GM18870 (cell line): ENCODE results near the gene UGT1A8.

Source experiments
- ATAC-seq: cut with Tn5 transposase; IDR thresholded peaks from one replicate; pipeline ENCODE4 v1.9.1; 2021; ENCODE audit warnings: moderate library complexity; ENCODE audit not compliant: unreplicated experiment

Gene UGT1A8

DNA sequence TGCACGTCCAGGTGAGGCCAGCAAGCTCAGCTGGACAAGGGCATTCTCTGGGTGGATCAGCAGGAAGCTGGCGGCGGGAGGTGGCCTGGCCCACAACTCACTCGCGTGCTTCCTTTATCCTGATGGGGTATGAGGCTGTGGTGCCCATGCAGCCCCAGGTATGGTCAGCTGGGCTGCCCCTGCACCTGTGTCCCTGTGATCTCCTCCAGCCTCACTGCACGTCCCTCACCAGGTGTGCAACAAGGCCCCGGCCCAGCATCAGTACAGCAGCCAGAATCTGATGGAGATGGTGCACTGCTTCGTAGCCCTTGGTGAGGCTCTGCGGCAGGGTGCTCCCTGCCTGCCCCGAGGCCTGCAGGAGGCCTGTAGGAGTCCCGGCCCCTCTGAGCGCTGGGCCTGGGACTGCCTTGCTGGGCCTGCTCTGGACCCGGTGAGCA, 178.3 kb downstream of the UGT1A8 start:
- ATAC-seq, result no peak

DNA sequence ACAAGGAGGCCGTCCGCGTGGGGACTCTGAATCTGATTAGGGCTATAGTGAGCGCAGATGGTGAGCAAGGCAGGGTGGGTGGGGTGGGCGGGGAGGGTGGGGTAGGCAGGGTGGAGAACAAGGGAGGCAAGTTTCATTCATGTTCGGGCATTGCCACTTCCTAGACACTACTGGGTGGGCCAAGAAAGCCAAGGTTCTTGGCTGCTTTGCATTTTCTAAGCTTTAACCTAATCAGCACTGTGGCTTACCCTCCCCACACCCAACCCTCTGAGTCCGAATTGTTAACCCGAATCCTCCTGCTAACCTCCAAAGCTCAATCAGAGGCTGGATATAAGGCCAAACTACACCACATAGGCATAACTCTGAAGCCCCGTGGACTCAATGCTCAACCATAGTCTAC, 178.8 kb downstream of the UGT1A8 start:
- ATAC-seq, result no peak

DNA sequence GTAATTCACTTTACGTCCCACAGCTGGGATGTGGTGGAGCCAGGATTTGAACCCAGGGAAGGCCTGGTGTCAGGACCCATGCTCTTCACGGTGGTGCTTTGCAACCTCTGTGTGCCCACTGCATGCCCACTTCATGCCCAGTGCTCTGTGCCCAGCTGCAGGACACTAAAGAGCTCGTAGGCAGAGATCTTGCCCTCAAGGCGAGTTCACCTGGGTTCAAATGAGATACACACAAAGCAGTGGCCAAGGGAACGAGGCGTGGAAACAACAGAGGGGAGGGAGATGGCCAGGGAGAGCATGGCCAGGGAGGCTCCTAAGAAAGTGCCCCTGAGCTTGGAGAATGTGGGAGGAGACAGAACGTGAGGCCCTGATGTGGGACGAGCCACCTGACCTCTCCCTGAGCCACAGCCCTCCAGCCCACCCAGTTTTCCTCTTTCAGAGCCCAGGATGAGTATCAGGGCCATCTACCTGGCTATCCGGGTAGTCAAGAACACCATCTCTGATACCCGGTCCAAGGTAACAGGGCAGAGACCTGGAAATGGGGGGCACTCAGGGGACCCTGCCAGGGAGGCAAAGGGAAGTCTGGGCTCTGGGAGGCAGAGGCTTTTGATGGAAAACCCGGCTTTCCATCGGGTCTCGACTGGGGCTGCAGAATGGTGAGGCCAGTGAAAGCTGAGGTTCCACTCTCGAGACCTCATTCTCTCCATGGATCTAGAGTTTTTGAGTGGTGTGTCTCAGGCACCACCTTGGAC, 181.1 kb downstream of the UGT1A8 start:
- no peak for ATAC-seq

DNA sequence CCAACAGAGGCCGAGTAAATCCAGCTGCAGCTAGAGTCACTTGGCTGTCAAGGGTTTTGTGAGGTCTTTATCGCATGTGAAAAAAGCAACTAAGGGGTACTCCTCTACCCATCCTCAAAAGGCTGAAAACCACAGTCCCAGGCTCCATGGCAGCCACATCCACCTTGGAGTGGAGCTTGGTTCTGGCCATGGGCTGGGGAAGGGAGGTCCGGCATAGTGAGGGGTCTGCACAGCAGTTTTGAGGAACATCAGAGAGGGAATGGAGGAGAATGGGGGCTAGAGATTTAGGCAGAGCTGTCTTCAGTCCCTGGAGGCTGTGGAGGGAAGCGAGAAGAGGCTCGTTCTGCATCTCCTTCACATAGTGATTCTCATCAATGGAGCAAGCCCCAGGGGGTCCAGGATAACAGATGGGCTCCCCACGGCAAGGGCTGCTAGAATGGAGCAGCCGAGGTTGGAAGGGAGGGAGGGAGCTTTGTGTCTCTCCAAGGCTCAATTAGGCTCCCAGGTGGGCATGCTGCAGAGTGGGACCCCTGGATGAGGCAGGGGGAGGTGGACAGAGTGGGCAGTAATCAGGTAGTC, 181.7 kb downstream of the UGT1A8 start:
- no peak for ATAC-seq

DNA sequence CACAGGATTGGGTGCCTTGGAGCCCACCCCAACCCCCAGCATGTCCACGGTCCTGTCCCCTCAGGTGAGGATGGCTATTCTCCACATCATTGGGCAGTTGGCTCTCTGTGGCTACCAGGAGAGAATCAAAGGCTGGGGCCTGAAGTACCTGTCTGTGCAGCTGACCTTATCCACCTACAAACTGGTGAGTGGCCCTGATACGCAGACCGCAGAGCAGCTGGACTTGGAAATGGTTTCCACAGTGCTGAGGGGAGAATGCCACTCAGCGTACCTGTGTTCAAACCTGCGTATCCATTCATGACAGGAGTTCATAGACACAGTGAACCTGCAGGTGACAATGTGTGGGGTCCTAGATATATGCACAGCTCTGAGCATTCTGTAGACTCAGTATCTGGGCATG, 182.3 kb downstream of the UGT1A8 start:
- ATAC-seq, result no peak

DNA sequence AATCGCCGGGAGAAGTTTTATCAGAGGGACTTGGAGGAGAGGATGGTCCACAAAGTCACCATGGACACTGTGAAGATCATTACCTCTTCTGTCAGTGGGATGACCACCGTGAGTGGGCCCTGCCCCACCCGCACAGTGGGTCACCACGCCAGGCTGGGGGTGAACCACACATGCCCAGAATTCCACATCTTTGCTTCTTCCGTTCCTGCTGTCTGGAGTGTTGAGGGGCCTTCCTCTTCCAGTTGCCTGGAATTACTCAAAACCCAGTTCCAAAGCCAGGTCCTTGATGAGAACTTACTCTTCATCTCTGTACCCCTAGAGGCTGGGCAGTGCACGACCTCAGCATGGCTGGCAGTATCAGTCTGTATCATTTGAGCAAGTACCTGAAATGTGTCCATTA, 182.8 kb downstream of the UGT1A8 start:
- no peak for ATAC-seq

DNA sequence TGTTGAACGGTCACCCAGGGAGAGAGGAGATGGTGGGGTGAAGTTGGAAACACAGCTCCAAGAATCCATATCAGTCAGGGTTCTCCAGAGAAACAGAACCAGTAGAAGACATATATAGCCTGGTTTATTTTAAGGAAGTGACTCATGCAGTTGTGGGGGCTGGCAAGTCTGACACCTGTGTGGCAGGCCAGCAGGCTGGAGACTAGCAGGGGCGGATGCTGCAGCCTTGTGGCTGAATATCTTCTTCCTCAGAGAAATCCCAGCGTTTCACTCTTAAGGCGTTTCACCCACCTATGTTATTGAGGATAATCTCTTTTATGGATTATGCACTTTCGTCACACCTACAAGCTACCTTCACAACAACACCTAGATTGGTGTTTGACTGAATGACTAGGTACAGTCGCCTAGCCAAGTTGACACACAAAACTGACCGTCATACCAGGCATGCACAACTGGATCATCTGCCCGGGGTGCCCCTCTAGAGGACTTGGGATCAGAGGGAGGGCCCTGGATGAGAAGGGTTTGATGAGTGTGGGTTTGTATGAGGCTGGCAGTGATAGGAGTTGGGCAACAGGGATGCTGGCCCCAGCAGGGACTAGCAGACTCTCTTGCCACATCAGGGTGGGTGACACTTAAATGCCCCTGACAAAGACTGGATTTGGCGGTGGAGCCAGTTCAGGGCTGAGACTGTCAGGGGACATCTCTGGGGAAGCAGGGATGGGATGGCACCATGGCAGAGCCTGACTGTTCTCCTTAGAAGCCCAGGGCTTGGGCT, 184.1 kb downstream of the UGT1A8 start:
- ATAC-seq, result no peak

DNA sequence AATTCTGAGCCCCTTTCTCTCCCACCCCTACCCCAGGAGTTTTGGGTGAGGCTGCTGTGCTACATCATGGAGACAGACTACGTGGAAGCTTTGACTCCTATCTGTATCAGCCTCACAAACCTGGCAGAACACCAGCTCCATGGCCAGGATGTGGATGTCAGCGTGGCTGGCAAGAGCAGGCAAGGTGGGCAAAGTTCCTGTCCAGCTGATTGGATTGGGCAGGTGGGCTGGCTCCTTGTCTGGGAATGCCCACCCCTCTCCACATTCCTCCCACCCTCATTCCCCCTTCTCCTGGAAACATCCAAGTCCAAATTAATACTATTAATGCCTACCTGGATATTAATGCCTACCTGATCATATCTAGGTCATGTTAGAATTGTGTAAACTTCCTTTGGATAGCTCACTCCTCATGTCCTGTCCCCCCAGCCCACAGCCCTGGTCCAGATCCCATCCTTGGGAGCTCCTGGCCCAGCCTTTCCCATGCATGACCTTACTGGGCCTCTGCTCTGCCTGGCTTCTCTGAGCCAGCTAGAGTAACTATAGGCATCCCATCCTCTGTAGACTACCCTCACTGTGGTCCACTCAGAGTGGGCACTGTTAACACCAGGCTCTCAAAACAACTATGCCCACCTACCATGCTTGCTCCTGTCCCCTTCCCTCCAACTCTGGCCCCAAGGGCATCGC, 184.8 kb downstream of the UGT1A8 start:
- ATAC-seq, result no peak

DNA sequence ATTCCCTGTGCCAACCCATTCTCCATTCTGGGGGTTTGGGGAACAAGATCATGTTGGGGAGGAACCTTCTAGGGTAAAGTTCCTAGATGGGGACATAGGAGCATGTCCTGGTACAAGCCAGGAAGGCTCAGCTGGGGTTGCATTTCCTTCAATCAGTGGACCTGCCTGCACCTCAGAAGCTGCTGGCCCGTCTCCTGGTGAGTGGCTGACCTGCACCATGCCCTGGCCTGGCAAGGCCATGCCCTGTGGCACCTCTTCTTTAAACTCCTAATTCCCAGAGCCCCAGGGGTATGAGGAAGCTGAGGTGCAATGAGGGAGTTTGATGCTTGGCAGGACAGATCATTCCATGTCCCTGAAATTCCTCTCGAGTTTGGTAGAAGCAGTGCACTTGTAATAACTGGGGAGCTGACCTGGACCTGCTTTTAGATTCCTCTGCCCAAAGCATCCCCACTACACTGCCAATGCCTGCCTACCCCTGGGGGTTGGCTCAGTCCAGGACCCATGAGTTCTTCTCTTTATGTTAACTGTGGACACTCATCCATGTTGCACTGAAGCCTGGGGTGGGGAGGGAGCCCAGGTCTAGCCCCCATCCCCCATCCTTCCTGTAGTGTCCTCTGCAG, 186.0 kb downstream of the UGT1A8 start:
- no peak for ATAC-seq

DNA sequence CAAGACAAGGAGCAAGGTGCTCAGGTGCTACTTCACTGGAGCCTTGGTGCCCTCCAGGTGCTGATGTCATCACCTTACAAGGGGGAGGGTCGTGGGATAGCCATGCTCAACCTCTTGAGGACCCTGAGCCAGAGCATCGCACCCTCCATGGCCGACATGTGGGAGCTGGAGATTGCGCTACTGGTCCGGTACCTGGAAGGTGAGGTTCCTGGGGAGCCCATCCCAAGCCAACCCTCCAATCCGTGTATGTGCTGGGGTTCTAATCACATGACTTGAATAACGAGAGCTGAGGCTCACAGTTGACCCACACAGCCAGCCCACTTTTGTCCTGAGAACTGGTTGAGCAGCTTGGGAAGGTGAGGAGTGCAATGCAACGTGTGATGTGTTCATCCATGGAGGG, 186.6 kb downstream of the UGT1A8 start:
- ATAC-seq, result no peak

DNA sequence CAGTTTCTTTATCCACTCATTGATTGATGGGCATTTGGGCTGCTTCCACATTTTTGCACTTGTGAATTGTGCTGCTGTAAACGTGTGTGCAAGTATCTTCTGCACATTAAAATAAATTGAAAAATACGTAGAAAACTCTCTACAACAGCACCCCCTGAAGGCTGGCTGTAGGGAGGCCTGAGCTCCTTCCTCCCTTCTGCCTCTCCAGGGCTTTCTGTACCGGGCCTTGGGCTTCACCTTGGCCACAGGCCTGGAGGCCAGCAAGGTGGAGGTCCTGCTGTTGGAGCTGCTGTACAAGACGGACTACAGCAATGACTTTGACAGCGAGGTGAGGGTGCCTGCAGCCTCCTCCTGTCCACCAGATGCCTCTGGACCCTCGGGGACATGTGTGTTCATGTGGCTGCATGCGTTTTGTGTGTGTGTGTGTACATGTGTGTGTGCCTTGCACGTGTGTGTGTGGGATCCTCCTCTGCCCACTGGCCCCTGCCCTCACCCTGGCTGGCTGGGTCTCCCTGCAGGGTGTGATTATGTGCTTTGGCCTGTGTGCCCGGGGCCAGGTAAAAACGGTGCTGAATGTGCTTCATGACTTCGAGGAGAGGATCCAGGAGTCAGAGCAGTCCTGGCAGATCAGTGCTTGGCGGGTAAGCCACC, 189.9 kb downstream of the UGT1A8 start:
- ATAC-seq, result no peak

DNA sequence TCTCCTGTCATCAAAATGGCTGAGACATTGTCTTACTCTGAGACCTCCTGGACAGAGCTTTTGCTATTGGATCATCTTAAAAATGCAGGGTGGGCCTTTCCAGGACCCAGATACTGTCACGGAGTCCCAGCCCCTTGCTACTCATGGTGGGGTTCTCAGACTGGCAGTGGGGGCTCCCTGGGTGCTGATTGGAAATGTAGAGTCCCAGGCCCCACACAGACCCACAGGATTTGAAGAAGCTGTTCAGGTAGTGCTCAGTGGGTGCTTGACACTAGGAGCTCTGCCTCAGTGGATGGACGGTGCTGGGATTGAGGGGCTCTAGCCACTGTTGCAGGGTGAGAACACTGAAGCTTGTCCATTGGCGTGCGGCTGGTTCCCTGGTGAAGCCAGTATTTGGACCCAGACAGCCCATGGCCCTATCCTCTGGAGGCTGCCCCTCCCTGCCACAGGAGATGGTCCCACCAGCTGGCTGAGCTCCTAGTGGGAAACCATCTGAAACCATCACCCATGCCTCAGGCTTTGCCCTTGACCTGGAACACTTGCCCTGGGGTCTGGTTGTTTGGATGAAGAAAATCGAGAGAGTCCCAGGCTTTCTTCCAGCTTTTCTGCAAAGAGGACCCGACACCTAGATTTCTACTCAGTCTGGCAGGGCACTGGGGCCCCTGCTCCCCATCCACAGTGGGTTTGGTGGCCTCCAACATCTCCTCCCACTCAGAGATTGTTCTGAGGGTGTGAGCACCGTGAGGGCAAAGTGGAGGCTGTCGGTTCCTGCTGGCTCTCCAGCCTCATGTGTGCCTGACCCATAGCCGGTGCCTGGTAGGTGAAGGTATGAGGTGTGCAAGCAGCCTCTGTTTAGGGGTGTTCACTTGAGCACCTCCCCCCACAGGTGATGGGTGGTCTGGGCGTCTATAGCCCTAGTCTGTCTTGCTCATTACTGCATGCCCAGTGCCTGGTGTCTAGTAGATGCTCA, 190.8 kb downstream of the UGT1A8 start:
- ATAC-seq, result no peak

DNA sequence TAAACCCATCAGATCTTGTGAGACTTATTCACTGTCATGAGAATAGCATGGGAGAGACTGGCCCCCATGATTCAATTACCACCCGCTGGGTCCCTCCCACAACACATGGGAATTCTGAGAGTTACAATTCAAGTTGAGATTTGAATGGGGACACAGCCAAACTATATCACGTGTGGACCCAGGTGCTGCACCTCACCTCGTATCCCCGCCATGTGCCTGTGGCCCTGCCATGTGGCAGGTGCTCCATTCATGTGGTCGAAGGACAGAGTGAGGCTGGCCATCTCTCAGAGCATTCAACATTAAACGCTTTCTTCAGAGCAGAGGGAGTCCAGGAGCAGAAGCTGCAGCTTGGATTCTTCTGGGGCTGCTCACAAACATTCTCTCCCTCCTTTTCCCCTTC, 193.0 kb downstream of the UGT1A8 start:
- ATAC-seq, result no peak

DNA sequence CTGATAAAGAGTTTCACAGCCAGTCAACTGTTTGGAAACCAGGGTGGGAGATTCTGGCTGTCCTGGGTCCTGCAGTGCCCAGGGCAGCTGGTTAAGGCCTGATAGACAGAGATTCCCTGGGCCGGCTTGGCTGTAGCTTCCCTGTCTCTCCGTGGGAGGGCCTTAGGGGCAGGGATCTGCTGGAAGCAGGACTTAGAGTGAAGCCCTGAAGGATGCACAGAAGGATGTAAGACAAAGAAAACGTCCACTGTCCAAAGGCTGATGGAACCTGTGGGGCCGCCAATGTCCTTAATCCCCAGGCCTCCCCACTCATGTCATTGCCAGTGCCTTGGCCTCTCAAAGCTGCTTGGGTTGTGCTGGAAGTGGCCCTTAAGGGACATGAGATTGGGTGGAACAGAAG, 193.7 kb downstream of the UGT1A8 start:
- ATAC-seq, result no peak

DNA sequence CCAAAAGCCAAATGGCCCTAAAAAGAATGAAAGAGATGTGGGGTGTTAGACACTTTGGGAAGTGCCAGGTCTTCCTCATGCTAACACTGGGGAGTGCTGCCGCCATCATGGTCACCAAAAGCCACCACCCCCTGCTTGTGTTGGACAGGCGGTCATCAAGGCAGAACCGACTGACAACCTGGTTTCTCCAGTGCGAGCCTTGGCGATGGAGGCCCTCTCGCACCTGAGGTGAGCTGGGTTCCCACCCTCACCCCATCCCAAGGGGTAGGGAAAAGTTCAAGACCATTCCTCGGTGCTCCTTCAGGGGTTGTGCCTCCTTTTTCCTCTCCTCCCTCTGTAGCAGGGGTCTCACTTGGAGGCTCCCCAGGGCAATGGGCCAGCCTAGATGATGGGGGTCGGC, 194.3 kb downstream of the UGT1A8 start:
- no peak for ATAC-seq

DNA sequence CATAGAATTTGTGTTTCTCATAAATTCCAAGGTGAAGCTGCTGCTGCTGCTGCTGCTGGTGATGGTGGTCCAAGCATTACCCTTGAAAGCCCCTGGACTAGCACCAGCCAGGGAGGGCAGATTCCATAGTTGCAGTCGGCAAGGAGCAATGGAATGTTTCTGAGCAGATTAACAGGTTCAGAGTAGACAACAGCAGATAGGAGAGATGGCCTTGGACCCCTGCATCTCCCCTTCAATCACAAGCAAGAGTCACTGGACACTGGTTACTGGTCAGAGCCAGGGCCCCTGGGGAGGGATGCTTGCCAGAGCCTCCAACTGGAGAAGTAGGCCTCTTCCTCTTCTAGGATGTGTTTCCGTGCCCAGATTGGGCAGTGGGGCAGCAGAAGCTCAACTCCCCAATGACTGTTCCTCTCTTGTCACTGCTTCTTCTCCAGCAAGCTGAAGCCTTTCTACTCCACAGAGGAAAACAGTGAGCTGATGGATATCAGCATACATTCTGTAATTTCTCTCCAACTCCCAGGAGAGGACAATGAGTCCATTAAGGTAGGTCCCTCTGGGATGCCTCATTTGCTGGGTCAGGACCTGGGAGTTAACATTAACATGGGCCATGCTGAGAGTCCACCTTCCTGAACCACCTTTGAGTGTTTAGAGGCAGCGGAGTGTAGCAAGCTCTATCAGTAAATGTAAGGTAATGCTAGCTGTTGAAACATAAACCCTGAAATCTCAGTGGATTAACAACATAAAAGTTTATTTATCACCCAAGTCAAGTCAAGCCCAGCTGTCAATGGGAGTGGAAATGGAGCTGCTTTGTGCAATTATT, 196.0 kb downstream of the UGT1A8 start:
- no peak for ATAC-seq

DNA sequence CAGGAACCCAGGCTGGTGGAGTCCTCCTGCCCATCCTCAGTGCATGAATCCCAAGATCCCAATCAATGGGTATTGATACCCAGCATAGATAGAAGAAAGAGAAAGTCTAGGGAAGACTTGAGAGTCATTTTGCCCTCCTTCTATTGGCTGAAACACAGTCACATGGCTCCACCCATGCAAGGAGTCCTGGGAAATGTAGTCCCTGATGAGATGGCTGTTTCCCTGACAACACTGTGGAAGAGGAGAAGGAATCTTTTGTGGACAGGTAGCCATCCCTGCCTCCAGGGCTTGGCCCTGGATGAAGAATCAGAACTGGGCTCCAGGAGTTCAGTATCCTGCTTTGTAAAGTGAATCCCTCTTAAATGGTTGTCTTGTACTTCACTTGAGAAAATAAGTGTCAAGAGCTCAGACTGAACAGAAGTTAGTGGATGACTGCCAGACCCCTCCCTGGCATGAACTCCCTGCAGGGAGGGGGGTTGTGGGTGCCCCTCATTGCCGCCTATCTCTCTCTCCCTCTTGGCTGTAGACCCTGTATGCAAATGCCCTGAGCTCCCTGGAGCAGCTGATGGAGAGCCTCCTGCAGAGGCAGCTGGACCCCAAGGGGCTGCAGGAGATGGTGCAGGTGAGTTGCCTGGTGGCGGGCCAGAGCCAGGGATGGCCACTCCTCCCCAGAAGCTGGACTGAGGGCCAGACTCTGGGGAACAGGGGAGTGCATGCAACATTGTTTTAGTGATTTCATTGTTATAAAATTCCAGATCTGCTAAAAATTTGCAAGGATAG, 196.8 kb downstream of the UGT1A8 start:
- no peak for ATAC-seq

DNA sequence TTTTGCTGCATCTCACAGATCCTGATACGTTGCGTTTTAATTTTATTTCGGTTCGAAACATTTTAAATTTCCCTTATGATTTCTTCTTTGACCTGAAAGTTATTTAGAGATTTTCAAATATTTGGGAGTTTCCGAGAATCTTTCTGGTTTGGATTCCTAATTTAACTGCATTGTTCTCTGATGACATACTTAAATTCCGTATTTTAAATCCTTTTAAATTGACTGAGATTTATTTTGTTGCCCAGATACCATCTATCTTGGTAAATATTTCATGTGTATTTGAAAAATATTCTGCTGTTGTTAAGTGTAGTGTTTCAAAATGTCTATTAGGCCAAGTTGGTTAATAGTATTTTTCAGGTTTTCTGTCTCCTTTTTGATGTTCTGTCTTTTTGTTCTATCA, 198.4 kb downstream of the UGT1A8 start:
- ATAC-seq, result no peak
